UCSD-AML1 (cell line): ENCODE measurements around the gene TNFAIP8.

Experiments used
- DNase-seq: peaks from one replicate; lab custom pipeline; 2025; ENCODE audit not compliant: unreplicated experiment; lab: John Stamatoyannopoulos, UW

TNFAIP8 gene

DNA sequence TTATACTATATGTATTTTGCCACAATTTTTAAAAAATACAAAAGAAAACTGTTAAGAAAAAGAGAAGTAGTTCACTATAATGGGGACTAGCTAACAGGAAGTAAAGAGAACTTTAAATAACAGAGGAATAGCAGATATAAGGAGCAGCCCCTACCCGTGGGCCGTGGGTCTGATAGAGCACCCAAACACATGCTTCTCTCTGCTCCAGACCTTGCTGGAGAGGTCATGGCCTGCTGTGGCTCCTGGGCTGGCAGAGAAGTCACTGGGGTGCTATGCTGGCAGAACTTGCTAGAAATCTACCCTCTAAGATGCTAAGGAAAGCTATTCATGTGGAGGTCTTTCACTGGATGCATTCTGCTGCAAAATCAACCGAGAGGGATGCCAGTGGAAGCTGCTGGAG is 10.0 kb upstream of the TNFAIP8 start:
- DNase-seq, result peak; percentile 20

GRCh38 chr5:119346394-119346793 is 9.4 kb upstream of the TNFAIP8 start:
- DNase-seq, result no peak

DNA sequence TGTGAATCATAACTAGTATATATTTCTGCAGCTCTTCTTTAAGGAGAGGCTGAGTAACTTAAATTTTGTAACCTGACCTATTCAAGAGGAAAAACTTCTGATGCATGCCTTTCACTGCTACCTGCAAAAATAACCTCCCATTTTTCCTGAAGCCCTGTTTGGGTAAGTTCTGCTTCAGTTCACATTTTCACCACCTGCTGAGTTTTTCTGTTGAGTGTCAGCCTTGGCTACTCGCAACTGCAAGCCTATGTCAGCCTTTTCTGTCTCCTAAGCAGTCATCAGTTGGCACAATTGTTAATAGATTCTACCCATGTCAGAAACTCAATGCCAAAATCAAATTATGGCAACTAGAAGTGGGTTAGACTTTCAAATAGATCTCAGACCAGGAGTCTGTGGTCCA is 8.2 kb upstream of the TNFAIP8 start:
- DNase-seq, result no peak

DNA sequence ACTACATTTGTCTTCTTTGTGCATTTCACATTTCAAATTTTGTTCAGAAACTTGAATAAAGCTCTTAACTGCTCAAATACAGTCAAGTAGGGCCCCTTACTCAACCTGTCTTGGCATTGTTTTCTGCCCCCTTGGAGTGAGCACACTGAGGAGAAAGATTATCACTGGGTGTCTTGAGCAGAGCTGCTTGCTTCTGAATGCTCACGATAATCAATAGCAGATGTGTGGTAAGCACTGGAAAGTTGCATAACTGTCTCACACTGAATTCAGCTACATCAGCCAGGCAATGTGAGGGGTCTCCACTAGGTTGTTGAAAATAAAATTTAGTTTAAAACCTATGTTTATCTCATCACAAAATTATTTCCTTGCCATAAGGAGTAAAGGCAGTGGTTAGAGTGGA is 7.8 kb upstream of the TNFAIP8 start:
- DNase-seq, result no peak

DNA sequence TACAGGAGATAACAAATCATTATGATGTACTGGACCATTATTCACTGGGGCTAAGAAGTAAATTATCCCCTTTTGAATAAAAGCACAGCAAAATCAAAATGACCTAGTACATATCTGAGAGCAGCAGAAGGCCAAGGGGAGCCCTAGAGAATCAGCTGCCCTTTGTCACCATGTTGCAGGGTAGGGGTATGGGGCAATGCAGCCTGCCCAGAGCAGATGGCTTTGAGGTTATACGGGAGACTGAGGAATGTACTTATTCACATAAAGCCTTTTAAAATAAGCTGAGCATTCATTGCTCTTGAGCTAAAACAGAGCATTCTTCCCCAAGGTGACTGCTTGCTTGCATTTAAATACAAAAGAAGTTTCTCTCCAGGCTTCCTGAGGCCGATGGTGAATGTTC is 2.6 kb upstream of the TNFAIP8 start:
- no peak for DNase-seq

DNA sequence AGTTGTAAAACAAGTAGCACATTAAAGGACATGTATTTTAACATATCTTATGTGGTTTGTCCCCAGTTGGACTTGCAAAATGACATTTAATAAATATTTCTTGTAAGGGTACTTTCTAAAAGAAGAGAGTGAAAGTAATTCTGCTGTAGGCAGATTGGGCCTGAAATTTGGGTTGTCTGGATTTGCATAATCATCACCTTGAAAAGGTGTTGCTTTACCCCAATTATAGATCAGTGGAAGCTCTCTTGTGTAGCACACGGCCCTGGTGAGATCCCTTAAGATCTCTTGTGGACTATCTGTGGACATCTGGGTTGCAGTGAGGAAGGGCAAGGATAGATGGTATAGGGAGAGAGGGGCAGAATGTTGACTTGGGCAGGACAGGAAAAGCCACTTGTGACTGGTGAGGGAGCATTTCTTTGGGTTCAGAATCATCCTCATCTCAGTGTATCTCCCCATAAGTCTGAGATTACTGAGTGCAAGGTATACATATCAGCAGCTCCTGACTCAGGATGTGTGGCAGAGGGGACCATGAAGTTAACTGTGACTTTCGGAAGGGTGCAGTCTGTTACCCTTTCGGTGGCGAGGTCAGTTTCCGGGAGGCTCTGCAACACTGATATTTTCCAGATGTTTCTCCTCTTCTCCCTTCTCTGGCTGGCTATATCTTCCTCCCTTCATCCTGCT is 2.0 kb upstream of the TNFAIP8 start:
- no peak for DNase-seq

- no peak for DNase-seq
These were observed 1.1 kb upstream of the TNFAIP8 start for GRCh38 chr5:119354537-119355243.

- DNase-seq, result no peak
These were observed 578 bp upstream of the TNFAIP8 start for GRCh38 chr5:119355244-119355638.

- DNase-seq, result no peak
These were observed 881 bp downstream of the TNFAIP8 start for GRCh38 chr5:119356612-119357188.

DNA sequence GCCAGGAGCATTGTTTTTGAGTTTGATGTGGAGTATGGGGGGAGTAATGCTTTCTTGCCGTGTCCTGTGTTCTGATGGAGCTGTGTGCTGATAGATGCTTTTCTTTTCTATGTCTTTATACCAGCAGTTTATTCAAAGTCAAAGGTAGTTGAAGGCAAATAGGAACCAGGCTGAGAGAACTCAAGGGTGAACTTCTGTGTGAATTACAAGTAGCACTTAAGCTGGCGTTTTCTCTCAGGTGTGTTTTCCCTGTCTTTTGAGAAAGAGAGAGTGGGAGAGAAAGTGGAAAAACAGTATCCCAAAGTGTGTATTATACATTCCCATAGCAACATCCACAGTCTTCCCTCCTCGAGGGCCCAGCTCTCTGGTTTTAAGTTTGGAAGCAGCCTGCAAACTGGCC is 1.5 kb downstream of the TNFAIP8 start:
- no peak for DNase-seq

DNA sequence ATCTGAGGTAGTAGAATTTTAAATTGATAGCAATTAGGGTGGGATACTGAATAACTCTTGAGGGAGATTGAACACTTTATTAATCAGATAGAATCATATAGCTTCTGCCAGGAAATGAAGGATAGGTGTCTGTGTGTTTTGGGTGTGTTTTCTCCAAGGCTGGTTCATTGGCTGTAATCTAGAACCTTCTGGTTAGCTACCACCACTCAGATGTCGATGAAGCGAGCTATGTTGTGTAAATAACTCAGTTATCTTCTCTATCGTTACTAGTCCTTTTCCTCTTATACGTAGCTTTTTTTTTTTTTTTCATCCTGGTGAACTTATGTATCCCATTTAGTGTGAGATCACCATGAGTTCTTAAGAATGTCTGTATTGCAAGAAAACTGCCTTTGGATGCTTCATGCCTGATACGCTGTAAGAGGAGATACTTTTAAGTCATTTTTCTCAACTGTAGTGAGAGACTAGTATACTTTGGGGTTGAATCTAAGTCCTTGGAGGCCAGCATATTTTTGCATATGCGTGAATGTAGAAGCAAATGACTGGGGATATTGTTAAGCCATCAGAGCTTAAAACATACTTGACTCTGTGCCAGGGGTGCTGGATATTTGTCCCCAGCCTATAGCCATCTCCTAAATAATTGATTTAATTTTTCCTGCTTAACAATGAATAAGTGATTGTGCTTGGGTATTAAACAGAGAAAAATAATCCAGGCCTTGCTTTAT is 2.1 kb downstream of the TNFAIP8 start:
- no peak for DNase-seq

DNA sequence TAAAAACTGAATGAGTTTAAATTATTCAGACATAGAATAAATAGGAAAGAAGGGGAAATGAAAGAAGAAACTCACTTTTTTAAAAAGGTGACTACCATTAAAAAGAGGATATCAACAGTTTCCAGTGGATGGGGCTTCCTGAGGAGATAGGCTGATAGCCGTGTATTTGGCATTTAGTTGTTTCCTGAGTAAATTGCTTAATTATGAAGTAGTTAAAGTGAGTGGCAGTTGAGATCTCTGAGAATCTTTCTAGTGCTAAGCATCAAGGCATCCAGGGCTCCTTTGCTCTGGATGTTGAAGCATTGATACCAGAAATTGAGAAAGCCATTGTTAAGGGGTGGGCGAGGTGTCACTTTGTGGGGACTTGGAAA is 2.7 kb downstream of the TNFAIP8 start:
- no peak for DNase-seq

DNA sequence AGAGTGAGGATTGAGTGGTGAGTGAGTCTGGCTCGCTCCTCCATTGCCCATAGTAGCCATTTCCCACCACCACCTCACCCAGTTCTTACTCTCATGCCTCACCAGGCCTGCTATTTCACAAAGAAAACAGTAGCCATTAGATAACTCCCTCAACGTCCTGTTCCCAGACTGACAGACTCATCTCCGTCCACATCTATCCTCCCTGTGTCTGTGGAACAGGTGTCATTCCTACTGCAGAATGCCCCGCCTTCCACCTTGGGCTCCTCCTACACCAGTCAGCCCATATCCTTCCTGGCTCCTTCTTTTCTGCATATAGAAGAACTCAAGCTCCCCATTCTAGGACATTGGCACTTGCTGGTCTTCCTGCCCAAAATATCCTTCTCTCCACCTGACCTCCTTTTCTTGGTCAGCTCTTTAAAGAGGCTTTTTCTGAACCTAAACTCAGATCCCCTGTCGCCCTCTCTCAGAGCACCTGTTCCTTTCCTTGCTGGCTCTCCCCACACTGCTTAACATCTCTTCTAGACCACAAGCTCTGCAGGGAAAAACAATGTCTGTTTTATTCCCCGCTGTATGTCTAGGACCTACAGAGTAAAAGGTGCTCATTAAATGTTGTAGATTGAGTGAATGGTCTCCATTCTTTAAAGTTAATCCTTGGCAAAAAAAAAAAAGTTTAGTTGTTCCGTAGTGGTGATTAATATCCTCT is 3.2 kb downstream of the TNFAIP8 start:
- peak; percentile 10 for DNase-seq

DNA sequence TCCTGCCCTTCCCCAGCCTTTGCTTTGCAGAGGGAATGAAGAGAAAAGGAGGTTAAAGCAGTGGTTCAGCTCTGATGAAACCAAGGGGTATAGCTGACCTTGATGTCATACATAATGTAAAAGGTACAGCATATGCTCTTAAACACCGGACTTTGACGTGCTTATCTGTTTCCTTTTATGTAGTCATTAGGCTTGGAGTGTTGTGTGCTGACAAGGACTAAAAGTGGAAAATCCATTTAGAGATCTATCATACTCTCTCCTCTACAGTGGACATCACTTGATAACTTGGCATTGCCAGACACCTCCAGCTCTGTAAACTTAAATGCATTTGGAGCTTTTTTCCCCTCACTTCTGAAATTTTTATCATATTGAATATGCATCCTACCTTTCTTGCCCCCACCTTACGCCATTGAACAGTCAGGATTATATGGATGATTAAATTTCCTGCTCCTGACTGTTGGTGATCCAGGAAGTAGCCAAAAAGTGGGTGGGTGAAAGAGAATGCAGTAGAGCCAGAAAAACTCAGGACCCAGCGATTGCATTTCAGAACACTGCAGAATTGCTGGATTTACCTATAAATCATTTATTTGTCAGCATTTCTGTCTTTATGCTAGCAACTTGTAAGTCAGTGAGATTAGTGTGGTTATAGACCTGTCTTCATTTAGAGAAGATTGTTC is 4.1 kb downstream of the TNFAIP8 start:
- DNase-seq, result no peak

DNA sequence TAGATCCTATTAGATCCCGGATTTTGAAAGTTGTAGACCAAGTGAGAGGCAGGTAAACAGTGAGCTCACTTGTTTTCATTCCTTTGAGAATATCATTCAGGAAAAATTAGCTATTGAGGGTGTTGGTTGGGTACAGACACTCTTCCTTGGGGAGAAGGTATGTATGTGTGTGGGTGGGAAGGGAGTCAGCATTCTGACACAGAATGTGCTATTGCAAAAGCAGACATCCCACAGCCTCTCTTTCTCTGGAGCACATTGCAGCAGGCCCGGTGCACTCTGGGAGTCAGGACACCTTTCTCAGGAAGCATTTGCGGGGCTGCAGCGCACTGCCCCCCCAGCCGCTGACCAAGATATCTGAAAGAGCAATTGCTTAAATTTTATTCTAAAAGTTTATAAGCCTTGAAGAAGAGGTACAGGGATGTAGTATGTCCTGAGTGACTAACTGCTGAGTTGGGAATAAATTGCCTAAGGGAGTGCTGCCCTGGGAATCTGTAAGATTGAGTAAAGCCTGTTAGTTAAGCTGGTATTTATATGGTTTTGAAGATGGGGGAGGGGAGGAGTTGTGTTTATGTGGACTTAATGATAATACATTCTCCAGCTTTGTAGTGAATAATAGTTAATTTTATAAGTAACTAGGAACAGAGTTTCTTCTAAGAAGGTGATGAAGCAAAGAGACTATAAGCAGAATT is 5.2 kb downstream of the TNFAIP8 start:
- no peak for DNase-seq

DNA sequence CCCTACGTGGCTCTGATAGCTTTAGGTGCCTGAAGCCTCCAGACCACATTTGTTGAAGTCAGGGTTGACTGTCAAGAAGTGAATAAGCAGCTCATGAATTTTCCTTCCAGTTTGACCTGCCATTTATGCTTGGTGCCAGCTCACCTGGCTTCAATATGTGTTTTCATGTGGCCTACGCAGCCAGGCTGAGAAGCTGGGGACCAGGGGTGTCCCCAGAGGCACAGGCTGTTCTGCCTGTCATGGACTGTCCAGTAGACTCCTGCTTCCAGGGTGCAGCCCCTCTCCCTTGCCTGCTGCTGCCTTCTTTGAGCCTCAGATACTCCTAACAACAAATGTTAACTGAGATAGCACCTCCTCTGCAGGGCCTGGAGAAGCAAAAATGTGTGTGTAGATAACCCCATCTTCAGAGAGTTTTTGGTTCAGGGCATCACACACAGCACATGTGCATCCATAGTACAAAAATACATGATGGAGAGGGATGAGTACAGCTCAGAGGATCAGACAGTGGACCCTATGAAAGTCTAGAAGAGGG is 5.8 kb downstream of the TNFAIP8 start:
- no peak for DNase-seq

DNA sequence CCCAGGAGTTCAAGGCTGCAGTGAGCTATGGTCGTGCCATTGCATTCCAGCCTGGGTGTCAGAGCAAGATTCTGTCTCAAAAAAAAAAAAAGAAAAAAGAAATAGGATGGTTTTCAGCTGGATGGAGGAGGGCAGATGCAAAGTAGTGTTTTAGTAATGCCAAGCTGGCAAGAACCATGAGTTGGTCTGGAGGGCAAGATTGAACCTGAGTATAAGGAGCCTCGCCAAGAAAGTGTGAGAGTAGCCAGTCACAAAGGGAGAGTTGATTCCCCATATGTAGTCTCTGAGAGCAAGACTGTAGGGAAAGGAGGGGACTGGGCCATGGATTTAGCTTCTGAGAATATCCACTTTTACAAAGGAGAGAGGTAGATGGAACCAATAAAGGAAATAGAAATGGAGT is 6.9 kb downstream of the TNFAIP8 start:
- DNase-seq, result no peak

- DNase-seq, result no peak
These were observed 7.5 kb downstream of the TNFAIP8 start for GRCh38 chr5:119363271-119363670.

DNA sequence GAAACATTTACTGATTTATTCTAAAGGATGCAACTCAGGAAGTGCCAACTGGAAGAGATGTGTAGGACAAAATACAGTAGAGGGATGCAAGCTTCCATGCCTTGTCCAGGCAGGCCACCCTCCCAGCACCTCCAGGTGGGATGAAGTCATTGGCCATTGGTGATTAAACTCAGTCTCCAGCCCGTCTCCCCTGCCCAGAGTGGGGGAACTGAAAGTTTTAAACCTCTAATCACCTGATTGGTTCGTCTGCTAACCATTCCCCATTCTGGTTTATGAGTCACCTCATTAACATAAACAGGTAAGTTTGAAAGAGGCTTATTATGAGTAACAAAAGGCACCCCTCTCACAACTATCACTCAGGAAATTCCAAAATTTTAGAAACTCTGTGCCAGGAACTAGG is 8.1 kb downstream of the TNFAIP8 start:
- no peak for DNase-seq
